IPS-20b (cell line): ENCODE data around the gene CACNA1D.
A peak's percentile ranks its signal among the peaks of the same experiment; 100 is the strongest.

Source experiments
- H3K27ac ChIP-seq: one replicate; pipeline ENCODE4 v1.5.1; 2013; ENCODE audit warnings: low read length
- H3K27me3 ChIP-seq: 2 replicates; pipeline ENCODE4 v1.6.1; 2013; ENCODE audit warnings: mild to moderate bottlenecking, low read length, inconsistent platforms; ENCODE audit not compliant: insufficient read depth
- H3K36me3 ChIP-seq: 2 replicates; pipeline ENCODE4 v1.6.1; 2013; ENCODE audit warnings: low read depth, mild to moderate bottlenecking, inconsistent platforms, low read length, moderate library complexity; ENCODE audit not compliant: insufficient read depth
- H3K4me1 ChIP-seq: 2 replicates; pipeline ENCODE4 v1.6.1; 2013; ENCODE audit warnings: mild to moderate bottlenecking, control low read depth, inconsistent platforms, low read length, moderate library complexity; ENCODE audit not compliant: insufficient read depth
- H3K4me3 ChIP-seq: 2 replicates; pipeline ENCODE4 v1.5.1; 2013; ENCODE audit warnings: mild to moderate bottlenecking, low read length, inconsistent platforms
- H3K9ac ChIP-seq: 2 replicates; pipeline ENCODE4 v1.6.1; 2013; ENCODE audit warnings: low read depth, mild to moderate bottlenecking, inconsistent platforms, low read length, moderate library complexity
- H3K9me3 ChIP-seq: 2 replicates; pipeline ENCODE4 v1.6.1; 2013; ENCODE audit warnings: mild to moderate bottlenecking, low read depth, low read length, inconsistent platforms; ENCODE audit not compliant: insufficient read depth

CACNA1D gene

DNA sequence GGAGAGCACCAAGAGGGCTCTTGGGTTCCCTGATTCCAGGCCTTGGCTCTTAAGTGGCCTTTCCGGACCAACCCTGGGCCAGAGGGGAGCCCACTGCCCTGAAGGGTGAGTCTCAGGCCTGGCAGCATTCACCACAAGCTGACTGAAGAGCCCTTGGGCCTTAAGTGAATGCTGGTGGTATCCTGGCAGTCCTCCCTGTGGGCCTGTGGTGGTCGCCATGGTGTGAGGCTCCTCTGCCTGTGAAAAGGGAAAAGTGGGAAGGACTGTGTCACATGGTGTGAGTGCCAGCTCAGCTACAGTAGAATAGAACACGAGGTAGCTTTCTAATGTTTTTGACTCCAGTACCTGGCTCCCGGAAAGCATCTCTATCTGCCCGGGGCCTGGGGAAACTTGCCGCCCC, 336.5 kb downstream of the CACNA1D start:
- no peaks in the 10 kb centered on the region for H3K9me3 ChIP-seq
- H3K27me3 ChIP-seq, result no peaks in the 10 kb centered on the region
- no peaks in the 10 kb centered on the region for H3K4me1 ChIP-seq
- no peak overlapping the region for H3K27ac ChIP-seq
- no peaks in the 10 kb centered on the region; the same call in 1 of the 2 replicates for H3K36me3 ChIP-seq
- no peak overlapping the region for H3K9ac ChIP-seq
- H3K4me3 ChIP-seq, result no peak overlapping the region

GRCh38 chr3:53833053-53833645, 338.7 kb downstream of the CACNA1D start:
- H3K4me1 ChIP-seq, result no peaks in the 10 kb centered on the region
- no peak overlapping the region for H3K9ac ChIP-seq
- H3K27ac ChIP-seq, result no peak overlapping the region
- no peak overlapping the region for H3K4me3 ChIP-seq
- H3K27me3 ChIP-seq, result no peaks in the 10 kb centered on the region
- H3K36me3 ChIP-seq, result no peaks in the 10 kb centered on the region; the same call in 1 of the 2 replicates
- no peaks in the 10 kb centered on the region for H3K9me3 ChIP-seq

GRCh38 chr3:53833700-53834099, 339.3 kb downstream of the CACNA1D start:
- no peak overlapping the region for H3K4me3 ChIP-seq

GRCh38 chr3:53834429-53835095, 340.2 kb downstream of the CACNA1D start:
- no peak overlapping the region for H3K4me3 ChIP-seq
- no peaks in the 10 kb centered on the region for H3K9me3 ChIP-seq
- peaks cover 11% of the 10 kb centered on the region; the same call in 1 of the 2 replicates for H3K36me3 ChIP-seq
- no peaks in the 10 kb centered on the region for H3K4me1 ChIP-seq
- H3K27ac ChIP-seq, result no peak overlapping the region
- H3K9ac ChIP-seq, result no peak overlapping the region
- no peaks in the 10 kb centered on the region for H3K27me3 ChIP-seq

More at GRCh38 chr3:53833700-53834099, 339.3 kb downstream of the CACNA1D start:
- Histone ChIP-seq H3K36me3 (peaks cover 2% of the 10 kb centered on the region; the same call in 1 of the 2 replicates), H3K27ac (no peak overlapping the region), H3K4me1 (no peaks in the 10 kb centered on the region), H3K9me3 (no peaks in the 10 kb centered on the region), H3K9ac (no peak overlapping the region), H3K27me3 (no peaks in the 10 kb centered on the region)

- H3K36me3 ChIP-seq, result peaks cover 15% of the 10 kb centered on the region; the same call in 1 of the 2 replicates
- H3K27ac ChIP-seq, result no peak overlapping the region
- H3K9ac ChIP-seq, result no peak overlapping the region
- no peaks in the 10 kb centered on the region for H3K4me1 ChIP-seq
- H3K9me3 ChIP-seq, result no peaks in the 10 kb centered on the region
- no peaks in the 10 kb centered on the region for H3K27me3 ChIP-seq
- no peak overlapping the region for H3K4me3 ChIP-seq
Observed at GRCh38 chr3:53835257-53835656, 340.8 kb downstream of the CACNA1D start.

- Histone ChIP-seq H3K9me3 (no peaks in the 10 kb centered on the region), H3K27ac (no peak overlapping the region), H3K9ac (no peak overlapping the region), H3K36me3 (peaks cover 15% of the 10 kb centered on the region; the same call in 1 of the 2 replicates), H3K4me1 (no peaks in the 10 kb centered on the region), H3K27me3 (no peaks in the 10 kb centered on the region), H3K4me3 (no peak overlapping the region)
Observed at GRCh38 chr3:53836084-53836872, 341.9 kb downstream of the CACNA1D start.

GRCh38 chr3:53837331-53837730, 342.9 kb downstream of the CACNA1D start:
- H3K27me3 ChIP-seq, result no peaks in the 10 kb centered on the region
- H3K9me3 ChIP-seq, result no peaks in the 10 kb centered on the region
- H3K4me3 ChIP-seq, result no peak overlapping the region
- peaks cover 2% of the 10 kb centered on the region; the same call in 1 of the 2 replicates for H3K4me1 ChIP-seq
- H3K36me3 ChIP-seq, result peaks cover 15% of the 10 kb centered on the region; the same call in 1 of the 2 replicates
- H3K27ac ChIP-seq, result no peak overlapping the region
- H3K9ac ChIP-seq, result no peak overlapping the region

- Histone ChIP-seq H3K9me3 (no peaks in the 10 kb centered on the region), H3K4me1 (peaks cover 18% of the 10 kb centered on the region; the same call in 1 of the 2 replicates), H3K9ac (no peak overlapping the region), H3K4me3 (no peak overlapping the region), H3K36me3 (peaks cover 15% of the 10 kb centered on the region; the same call in 1 of the 2 replicates), H3K27ac (no peak overlapping the region), H3K27me3 (no peaks in the 10 kb centered on the region; the same call in 1 of the 2 replicates)
Observed at GRCh38 chr3:53841296-53841695, 346.9 kb downstream of the CACNA1D start.

- peak overlapping the region; percentile 32; the same call in 1 of the 2 replicates for H3K9ac ChIP-seq
- no peak overlapping the region for H3K27ac ChIP-seq
- H3K27me3 ChIP-seq, result peaks cover 13% of the 10 kb centered on the region
- H3K4me3 ChIP-seq, result no peak overlapping the region; the same call in 1 of the 2 replicates
- H3K4me1 ChIP-seq, result peaks cover 18% of the 10 kb centered on the region; the same call in 1 of the 2 replicates
- H3K9me3 ChIP-seq, result no peaks in the 10 kb centered on the region
- peaks cover 15% of the 10 kb centered on the region; the same call in 1 of the 2 replicates for H3K36me3 ChIP-seq
Observed at GRCh38 chr3:53842436-53843194, 348.2 kb downstream of the CACNA1D start.

GRCh38 chr3:53843195-53844177, 349.1 kb downstream of the CACNA1D start:
- Histone ChIP-seq H3K36me3 (peaks cover 14% of the 10 kb centered on the region; the same call in 1 of the 2 replicates), H3K4me1 (peaks cover 18% of the 10 kb centered on the region; the same call in 1 of the 2 replicates), H3K27ac (peak overlapping the region; percentile 84), H3K9ac (no peak overlapping the region; the same call in 1 of the 2 replicates), H3K4me3 (no peak overlapping the region; the same call in 1 of the 2 replicates), H3K27me3 (peaks cover 22% of the 10 kb centered on the region), H3K9me3 (no peaks in the 10 kb centered on the region)
